ENCODE results near the gene ASPSCR1.
"Not testable (repeated sequence)": the region's sequence is repeated elsewhere in the genome, so short reads cannot be mapped to it uniquely, and the experiment has no call there.

ASPSCR1 gene

DNA sequence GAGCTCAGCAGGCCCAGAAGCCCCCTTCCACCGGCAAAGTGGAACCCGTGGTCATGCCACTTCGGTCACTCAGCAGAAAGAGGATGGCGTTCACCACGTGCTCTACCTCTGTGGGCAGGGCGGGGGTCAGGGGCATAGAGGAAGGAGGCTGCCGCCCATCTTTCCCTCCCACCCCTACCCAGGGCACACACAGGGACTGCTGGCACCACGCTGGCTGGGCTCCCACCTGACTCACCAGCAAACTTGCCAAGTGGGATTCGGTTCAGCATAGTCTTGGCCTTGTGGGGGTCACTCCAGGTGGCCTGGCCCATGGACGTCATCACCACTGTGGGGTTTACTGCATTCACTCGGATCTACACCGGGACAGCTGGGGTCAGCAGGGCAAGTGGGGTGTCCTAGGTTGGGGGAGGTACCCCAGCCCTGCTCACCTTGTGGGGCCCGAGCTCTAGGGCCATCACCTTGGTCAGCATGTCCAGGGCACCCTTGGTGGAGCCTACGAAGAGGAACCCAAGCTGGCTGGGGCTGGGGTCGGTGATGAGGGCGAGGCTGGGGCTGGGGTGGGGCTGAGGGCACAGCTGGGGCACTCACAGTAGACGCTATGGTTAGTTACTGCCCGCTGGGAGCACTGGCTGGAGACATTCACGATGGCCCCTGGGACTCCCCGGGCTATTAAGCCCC lies 58.7 kb downstream of the ASPSCR1 start:
- Mint-ChIP-seq H3K9me3 (no peaks in the 10 kb centered on the region), H3K27me3 (no peaks in the 10 kb centered on the region), H3K4me3 (peak overlapping the region; percentile 74), H3K27ac (no peak overlapping the region), H3K36me3 (ENCODE audit: low read depth) (no peaks in the 10 kb centered on the region), H3K4me1 (ENCODE audit: low read depth) (peaks cover 20% of the 10 kb centered on the region)

DNA sequence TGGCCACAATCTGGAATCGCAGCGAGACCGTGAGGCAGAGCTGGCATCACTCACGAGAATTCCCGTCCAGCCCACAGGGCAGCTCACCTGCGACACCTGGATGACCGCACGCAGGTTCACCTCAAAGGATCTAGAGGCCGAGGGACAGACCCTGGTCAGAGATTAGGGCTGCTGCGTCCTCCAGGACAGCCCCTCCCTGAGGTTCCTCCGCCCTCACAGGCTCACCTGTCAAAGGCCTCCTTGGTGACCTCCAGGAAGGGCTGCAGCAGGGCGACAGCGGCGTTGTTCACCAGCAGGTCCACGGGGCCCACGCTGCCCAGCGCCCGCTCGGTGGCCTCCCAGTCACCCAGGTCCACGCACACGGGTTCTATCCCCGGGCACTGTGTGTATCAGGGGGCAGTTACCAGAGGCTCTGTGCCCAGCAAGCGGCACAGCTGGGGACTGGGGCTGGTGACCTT lies 59.2 kb downstream of the ASPSCR1 start:
- Mint-ChIP-seq H3K36me3 (ENCODE audit: low read depth) (no peaks in the 10 kb centered on the region), H3K27ac (no peak overlapping the region), H3K27me3 (no peaks in the 10 kb centered on the region), H3K4me3 (peak overlapping the region; percentile 74), H3K4me1 (ENCODE audit: low read depth) (peaks cover 20% of the 10 kb centered on the region), H3K9me3 (no peaks in the 10 kb centered on the region)

DNA sequence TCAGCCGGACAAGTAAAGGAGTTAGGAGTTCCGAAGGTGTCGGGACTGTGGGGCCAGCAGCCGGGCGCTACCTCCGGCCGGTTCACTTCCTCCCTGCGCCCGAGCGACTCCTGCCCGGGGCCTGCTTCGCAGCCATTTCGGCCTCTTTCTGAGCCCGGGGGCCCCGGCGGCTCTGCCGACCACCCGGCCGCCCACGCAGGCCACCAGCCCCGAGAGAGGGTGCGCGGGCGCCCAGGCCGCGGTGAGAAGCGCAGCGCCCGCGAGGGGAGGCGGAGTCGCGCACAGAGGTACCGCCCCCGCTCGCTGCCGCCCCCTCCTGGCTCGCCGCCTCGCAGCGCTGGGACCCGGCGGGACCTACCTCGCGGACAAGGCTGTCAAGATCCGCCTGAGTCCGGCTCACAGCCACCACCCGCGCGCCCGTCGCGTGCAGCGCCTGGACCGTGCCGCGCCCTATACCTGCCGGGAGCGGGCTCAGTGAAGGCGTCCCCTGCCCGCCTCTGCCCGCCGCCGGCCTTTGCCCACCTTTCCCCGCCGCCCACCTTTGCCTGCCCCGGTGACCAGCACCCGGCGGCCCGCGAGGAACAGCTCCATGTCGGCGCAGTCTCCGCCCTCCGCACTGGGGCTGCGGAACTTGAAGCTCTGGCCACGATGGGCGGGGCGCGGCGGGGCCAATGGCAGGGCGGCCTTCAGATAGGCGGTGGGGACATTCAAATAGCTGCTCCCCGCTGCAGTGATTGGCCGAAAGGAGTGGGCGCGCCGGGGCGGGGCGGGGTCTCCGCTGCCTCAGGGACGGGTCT lies 59.9 kb downstream of the ASPSCR1 start, which contains the start of gene DCXR:
DCXR (minus strand) TSS at position 606 of the 797 bp plus-strand sequence; CDS start at position 591, 15 bp downstream.
- H3K4me3 Mint-ChIP-seq: peak within 1 kb of the TSS; percentile 75
- no peaks in the 10 kb centered on the region for H3K27me3 Mint-ChIP-seq
- H3K4me1 Mint-ChIP-seq (ENCODE audit: low read depth): peaks cover 20% of the 10 kb centered on the region
- H3K36me3 Mint-ChIP-seq (ENCODE audit: low read depth): no peaks in the 10 kb centered on the region
- H3K9me3 Mint-ChIP-seq: no peaks in the 10 kb centered on the region
- H3K27ac Mint-ChIP-seq: peak within 1 kb of the TSS; percentile 86

DNA sequence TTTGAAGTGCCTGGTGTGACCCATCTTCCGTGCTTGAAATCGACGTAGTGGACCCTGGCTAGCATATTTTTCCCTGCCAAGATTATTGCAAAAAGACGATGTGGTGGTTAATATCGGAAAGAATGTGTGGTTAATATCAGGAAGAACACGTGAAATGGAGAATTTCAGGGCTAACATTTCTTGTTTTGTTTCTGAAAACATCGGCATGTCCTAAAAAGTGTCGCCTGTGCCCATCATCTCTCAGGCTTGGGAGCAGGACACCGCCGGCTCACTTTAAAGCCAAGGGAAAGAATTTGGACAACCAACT lies 60.4 kb downstream of the ASPSCR1 start:
- Mint-ChIP-seq H3K27ac (peak overlapping the region; percentile 86), H3K27me3 (no peaks in the 10 kb centered on the region), H3K36me3 (ENCODE audit: low read depth) (no peaks in the 10 kb centered on the region), H3K9me3 (no peaks in the 10 kb centered on the region), H3K4me1 (ENCODE audit: low read depth) (peaks cover 20% of the 10 kb centered on the region), H3K4me3 (peak overlapping the region; percentile 75)

DNA sequence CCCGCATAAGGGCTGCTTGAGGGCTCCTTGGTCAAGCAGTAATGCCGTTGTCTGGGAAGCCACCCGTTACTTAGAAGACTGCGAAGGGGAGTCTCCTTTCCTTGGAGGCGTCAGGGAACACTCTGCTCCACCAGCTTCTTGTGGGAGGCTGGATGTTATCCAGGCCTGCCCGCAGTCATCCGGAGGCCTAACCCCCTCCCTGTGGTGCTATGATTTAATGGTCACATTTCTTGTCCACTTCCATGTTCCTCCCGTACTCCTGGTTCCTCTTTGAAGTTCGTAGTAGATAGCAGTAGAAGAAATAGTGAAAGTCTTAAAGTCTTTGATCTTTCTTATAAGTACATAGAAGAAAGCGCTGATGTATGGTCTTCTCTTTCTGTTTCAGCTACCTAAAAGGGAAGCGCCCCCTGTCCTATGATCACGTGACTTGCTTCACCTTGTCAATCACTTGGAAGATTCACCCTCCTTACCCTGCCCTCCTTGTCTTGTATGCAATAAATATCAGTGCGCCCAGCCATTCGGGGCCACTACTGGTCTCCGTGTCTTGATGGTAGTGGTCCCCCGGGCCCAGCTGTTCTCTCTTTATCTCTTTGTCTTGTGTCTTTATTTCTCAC lies 61.5 kb downstream of the ASPSCR1 start:
- H3K4me3 Mint-ChIP-seq; H3K36me3 Mint-ChIP-seq (ENCODE audit: low read depth); H3K27ac Mint-ChIP-seq; H3K27me3 Mint-ChIP-seq; H3K9me3 Mint-ChIP-seq: not testable (repeated sequence)
- H3K4me1 Mint-ChIP-seq (ENCODE audit: low read depth): peaks cover 20% of the 10 kb centered on the region

DNA sequence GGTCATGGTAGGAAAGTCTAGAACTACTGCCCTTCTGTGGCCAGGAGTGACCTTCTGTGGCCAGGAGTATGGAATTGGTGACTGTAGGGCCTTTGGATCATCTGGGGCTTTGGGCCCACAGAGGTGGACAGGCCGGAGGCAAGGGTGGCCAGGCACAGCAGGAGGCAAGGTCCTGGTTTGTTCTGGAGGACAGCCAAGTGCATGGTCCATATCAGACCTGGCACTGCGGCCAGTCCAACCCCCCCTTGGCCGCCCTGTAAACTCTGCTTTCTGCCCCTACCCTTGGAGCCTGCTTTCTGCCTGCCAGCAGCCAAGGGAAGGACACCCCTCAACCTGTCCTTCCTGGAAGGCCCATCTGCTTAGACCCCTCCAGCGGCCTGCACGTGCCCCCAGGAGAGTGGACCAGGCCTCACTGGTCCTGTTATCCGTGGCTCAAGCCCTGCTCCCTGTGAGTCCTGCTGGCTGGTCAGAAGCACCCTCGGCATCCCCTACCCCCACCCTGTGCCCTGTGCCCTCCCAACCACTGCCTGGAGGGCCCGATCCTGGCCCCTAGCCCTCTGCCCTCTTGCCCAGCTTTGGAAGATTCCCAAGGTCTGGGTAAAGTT lies 62.4 kb downstream of the ASPSCR1 start:
- H3K4me1 Mint-ChIP-seq (ENCODE audit: low read depth): peaks cover 20% of the 10 kb centered on the region
- no peak overlapping the region for H3K27ac Mint-ChIP-seq
- H3K27me3 Mint-ChIP-seq: no peaks in the 10 kb centered on the region
- no peaks in the 10 kb centered on the region for H3K36me3 Mint-ChIP-seq (ENCODE audit: low read depth)
- H3K9me3 Mint-ChIP-seq: no peaks in the 10 kb centered on the region
- H3K4me3 Mint-ChIP-seq: no peak overlapping the region

DNA sequence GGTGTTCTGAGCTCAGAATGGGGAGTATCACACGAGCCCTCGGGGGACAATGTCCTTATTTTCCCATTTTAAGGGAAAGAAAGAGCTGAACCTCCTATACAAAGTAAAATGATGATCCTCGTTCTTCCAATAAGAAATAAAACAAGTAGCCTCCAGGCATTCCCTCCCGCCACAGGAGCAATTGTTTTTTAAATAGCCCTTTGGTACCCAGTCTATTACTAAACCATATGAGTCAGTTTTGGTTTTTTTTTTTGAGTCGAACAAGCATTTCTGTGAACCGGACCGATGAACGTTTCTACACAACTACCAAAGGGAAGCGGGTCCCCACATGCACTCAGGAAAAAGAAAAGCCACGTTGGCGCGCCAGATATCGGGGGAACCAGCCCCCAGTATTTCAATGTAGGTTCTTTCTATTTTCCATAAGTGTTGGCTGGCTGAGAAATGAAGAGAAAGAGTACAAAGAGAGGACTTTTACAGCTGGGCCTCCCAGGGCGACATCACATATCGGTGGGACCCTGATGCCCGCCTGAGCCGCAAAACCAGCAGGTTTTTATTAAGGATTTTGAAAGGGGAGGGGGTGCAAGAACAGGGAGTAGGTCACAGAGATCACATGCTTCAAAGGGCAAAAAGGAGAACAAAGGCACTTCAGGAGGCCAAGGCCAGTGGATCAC lies 63.9 kb downstream of the ASPSCR1 start:
- Mint-ChIP-seq H3K27ac (no peak overlapping the region), H3K4me1 (ENCODE audit: low read depth) (peaks cover 14% of the 10 kb centered on the region)

DNA sequence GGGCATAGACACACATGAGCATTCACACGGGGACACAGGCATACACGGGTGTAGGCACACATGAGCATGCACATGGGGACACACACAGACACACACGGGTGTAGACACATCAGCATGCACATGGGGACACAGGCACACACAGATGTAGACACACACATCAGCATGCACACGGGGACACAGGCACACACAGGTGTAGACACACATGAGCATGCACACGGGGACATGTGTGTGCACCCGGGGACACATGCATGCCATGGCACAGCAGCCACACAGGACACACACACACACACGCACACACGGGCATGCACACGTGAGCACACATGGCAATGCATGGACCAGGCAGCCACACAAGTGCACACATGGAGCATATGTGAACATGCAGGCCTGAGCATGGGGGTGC lies 65.2 kb downstream of the ASPSCR1 start:
- no peaks in the 10 kb centered on the region for H3K27me3 Mint-ChIP-seq
- no peaks in the 10 kb centered on the region for H3K36me3 Mint-ChIP-seq (ENCODE audit: low read depth)
- peaks cover 12% of the 10 kb centered on the region for H3K4me1 Mint-ChIP-seq (ENCODE audit: low read depth)
- H3K4me3 Mint-ChIP-seq: no peak overlapping the region
- no peaks in the 10 kb centered on the region for H3K9me3 Mint-ChIP-seq
- H3K27ac Mint-ChIP-seq: no peak overlapping the region

More for the DNA sequence above, 63.9 kb downstream of the ASPSCR1 start:
- H3K9me3 Mint-ChIP-seq: no peaks in the 10 kb centered on the region
- H3K4me3 Mint-ChIP-seq: no peak overlapping the region
- no peaks in the 10 kb centered on the region for H3K27me3 Mint-ChIP-seq
- no peaks in the 10 kb centered on the region for H3K36me3 Mint-ChIP-seq (ENCODE audit: low read depth)

DNA sequence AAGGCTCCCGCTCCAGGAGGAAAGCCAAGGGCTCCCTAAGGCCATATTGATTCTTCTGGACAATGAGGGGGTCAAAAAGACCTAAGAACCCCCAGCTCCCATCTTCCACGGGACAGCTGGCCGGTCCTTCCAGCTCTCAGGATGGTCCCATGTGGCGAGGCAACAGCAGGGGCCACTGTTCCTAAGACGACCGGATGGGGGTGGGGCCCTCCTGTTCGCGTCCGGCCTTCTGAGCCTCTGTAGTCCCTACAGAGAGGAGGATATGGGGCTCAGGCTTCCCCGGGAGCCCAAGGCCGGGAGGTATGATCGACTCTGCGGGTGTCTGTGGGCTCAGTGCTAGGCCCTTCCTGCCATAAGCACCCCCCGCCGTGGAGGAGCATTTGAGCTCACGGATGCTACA lies 66.1 kb downstream of the ASPSCR1 start:
- H3K9me3 Mint-ChIP-seq: no peaks in the 10 kb centered on the region
- no peaks in the 10 kb centered on the region for H3K27me3 Mint-ChIP-seq

DNA sequence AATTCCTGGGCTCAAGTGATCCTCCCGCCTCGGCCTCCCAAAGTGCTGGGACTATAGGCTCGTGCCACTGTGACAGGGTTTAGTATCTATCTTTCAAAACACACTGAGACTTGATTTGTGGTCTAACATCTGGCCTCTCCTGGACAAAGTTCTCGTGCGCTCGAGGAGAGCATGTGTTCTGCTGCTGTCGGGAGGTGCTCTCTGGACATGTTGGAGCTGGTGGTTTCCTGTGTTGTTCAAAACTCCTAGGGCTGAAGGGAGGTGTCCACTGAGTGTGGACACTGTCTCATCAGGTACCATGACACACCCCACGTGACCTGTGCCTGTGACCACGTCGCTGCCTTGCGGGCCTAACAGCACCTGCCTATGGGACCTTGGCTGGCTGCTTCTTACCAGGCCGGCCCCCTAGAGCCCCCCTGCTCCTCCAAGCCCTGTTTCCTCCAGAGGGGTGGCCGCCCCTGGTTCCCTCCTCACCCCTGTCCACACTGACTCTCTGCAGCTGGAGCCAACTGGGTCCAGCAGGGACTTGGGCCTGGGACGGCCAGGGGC lies 68.6 kb downstream of the ASPSCR1 start:
- Mint-ChIP-seq H3K4me3 (no peak overlapping the region), H3K27me3 (no peaks in the 10 kb centered on the region), H3K27ac (no peak overlapping the region), H3K9me3 (no peaks in the 10 kb centered on the region), H3K36me3 (ENCODE audit: low read depth) (no peaks in the 10 kb centered on the region), H3K4me1 (ENCODE audit: low read depth) (peaks cover 7% of the 10 kb centered on the region)

More for the DNA sequence above, 66.1 kb downstream of the ASPSCR1 start:
- peaks cover 7% of the 10 kb centered on the region for H3K4me1 Mint-ChIP-seq (ENCODE audit: low read depth)
- H3K4me3 Mint-ChIP-seq: no peak overlapping the region
- no peaks in the 10 kb centered on the region for H3K36me3 Mint-ChIP-seq (ENCODE audit: low read depth)
- no peak overlapping the region for H3K27ac Mint-ChIP-seq

DNA sequence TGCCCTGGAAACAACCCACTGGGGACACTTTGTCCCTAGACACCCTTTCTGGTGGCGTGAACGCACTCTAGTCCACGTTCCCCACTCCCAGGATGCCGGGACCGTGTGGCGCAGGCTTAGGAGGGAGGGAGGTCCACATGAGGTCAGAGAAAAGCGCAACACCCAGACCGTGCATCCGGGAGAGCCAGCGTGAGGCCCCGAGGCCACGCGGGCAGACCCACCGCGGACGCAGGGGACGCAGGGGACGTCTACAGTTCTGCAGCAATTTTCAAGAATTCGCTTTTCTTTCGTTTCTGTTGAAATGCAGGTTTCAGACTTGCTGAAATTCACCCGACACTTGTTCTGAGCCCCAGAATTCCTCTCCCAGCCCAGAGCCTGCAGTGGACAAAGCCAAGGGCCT lies 69.5 kb downstream of the ASPSCR1 start:
- H3K27ac Mint-ChIP-seq: no peak overlapping the region
- no peaks in the 10 kb centered on the region for H3K36me3 Mint-ChIP-seq (ENCODE audit: low read depth)
- no peaks in the 10 kb centered on the region for H3K27me3 Mint-ChIP-seq
- no peaks in the 10 kb centered on the region for H3K9me3 Mint-ChIP-seq
- H3K4me3 Mint-ChIP-seq: no peak overlapping the region
- peaks cover 7% of the 10 kb centered on the region for H3K4me1 Mint-ChIP-seq (ENCODE audit: low read depth)

DNA sequence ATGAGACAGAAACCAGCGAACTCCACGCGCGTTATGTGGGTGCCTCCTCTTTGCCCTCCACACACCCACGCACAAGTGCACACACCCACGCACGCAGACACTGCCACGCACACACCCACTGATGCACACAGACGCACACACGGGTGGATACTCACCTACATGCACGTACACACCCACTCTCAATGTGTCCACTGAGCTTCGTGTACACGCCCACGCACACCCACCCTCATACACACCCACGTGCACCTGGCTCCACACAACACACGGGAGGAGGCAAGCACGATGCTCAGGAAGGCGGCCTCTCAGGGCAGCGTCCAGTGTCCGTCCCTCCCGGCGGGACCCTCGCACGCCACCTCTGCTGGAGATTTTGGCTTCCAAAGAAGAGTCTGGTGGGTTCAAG lies 70.0 kb downstream of the ASPSCR1 start:
- no peaks in the 10 kb centered on the region for H3K27me3 Mint-ChIP-seq

DNA sequence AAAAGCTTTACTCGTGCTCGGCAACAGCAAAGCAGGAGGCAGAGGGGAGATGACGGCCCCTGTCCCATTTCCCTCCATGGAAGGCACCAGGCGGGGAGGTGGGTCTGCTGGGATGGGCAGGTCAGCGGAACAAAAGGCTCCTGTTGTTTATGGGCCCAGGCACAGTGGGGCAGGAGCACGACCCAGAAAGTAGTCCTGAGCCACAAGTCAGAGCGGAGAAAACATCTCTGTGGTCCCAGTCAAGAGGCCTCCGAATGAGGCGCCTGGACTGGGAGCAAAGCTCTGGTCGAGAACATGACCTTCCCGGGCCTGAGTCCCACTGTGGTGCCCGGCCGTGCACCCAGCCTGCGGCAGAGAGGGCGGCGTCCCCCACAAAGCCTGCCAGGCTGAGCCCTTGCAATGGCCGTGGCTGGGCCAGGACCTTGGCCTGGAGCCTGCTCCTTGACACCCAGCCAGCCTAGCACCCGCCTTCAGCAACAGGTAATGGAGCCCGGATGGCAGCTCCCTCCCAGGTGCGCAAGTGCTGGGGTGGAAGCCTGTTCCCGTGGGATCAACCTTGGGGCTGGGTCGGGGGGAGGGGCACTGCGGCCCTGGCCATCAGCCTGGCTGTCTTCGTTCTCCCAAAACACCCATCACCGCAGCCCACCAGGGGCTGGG lies 70.6 kb downstream of the ASPSCR1 start:
- no peaks in the 10 kb centered on the region for H3K27me3 Mint-ChIP-seq
- H3K36me3 Mint-ChIP-seq (ENCODE audit: low read depth): no peaks in the 10 kb centered on the region
- no peak overlapping the region for H3K4me3 Mint-ChIP-seq
- H3K27ac Mint-ChIP-seq: no peak overlapping the region
- H3K4me1 Mint-ChIP-seq (ENCODE audit: low read depth): peaks cover 12% of the 10 kb centered on the region
- no peaks in the 10 kb centered on the region for H3K9me3 Mint-ChIP-seq

More for the DNA sequence above, 70.0 kb downstream of the ASPSCR1 start:
- Mint-ChIP-seq H3K9me3 (no peaks in the 10 kb centered on the region), H3K4me3 (no peak overlapping the region), H3K27ac (no peak overlapping the region), H3K4me1 (ENCODE audit: low read depth) (peaks cover 7% of the 10 kb centered on the region), H3K36me3 (ENCODE audit: low read depth) (no peaks in the 10 kb centered on the region)

DNA sequence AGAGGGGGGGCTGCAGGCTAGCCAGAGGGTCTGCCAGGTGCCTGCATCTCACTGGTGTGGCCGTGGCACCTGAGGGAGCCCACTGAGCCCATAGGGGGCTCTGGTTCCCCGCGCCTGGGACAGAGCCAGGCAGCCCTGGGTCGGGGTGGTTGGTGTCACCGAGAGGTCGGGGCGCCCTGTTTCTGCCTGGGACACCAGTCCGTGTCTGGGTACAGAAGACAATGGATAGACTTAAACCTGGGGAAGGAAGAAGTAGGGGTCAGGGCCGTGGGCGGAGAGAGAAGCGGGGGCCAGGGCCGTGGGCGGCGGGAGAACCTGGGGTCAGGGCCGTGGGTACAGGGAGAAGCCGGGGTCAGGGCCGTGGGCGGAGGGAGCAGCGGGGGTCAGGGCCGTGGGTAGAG lies 71.1 kb downstream of the ASPSCR1 start:
- Mint-ChIP-seq H3K27ac (no peak overlapping the region), H3K9me3 (no peaks in the 10 kb centered on the region), H3K4me3 (no peak overlapping the region), H3K27me3 (no peaks in the 10 kb centered on the region), H3K36me3 (ENCODE audit: low read depth) (no peaks in the 10 kb centered on the region), H3K4me1 (ENCODE audit: low read depth) (peaks cover 17% of the 10 kb centered on the region)
